Loucy (cell line): ENCODE data around the gene SSBP3.

Source experiments
- H2AFZ ChIP-seq: fragments of 200-600 bp; sonication (generic); 2 replicates; pipeline ENCODE4 v1.6.0; 2016; ENCODE audit warnings: antibody characterized with exemption, mild to moderate bottlenecking, low read length, moderate library complexity
- H3F3A ChIP-seq: fragments of 200-600 bp; 2 replicates; pipeline ENCODE4 v1.6.0; 2016; ENCODE audit warnings: antibody characterized with exemption, low read depth, mild to moderate bottlenecking
- H3K27me3 ChIP-seq: fragments of 200-600 bp; sonication (generic); 2 replicates; pipeline ENCODE4 v1.6.1; 2014; ENCODE audit warnings: low read length, mild to moderate bottlenecking; ENCODE audit not compliant: insufficient read depth, poor library complexity, severe bottlenecking
- H3K36me3 ChIP-seq: fragments of 200-600 bp; sonication (generic); 2 replicates; pipeline ENCODE4 v1.6.1; 2016; ENCODE audit warnings: low read length; ENCODE audit not compliant: insufficient read depth
- H3K4me1 ChIP-seq: fragments of 200-600 bp; sonication (generic); 2 replicates; pipeline ENCODE4 v1.5.1; 2014; ENCODE audit warnings: low read length, mild to moderate bottlenecking; ENCODE audit not compliant: insufficient read depth, poor library complexity, severe bottlenecking
- H3K4me2 ChIP-seq: fragments of 200-600 bp; sonication (generic); 2 replicates; pipeline ENCODE4 v1.6.0; 2014; ENCODE audit warnings: antibody characterized with exemption, low read length, low read depth, mild to moderate bottlenecking; ENCODE audit not compliant: poor library complexity, severe bottlenecking
- H3K4me3 ChIP-seq: fragments of 200-600 bp; sonication (generic); 2 replicates; pipeline ENCODE4 v1.5.1; 2014; ENCODE audit warnings: low read length, mild to moderate bottlenecking, mixed read lengths; ENCODE audit not compliant: poor library complexity, severe bottlenecking
- H3K79me2 ChIP-seq: fragments of 200-600 bp; sonication (generic); 2 replicates; pipeline ENCODE4 v1.6.1; 2014; ENCODE audit warnings: low read length; ENCODE audit not compliant: insufficient read depth
- H3K9ac ChIP-seq: fragments of 200-600 bp; sonication (generic); 2 replicates; pipeline ENCODE4 v1.6.0; 2014; ENCODE audit warnings: mild to moderate bottlenecking, low read depth, low read length, moderate library complexity; ENCODE audit not compliant: poor library complexity, severe bottlenecking
- H3K9me2 ChIP-seq: fragments of 200-600 bp; sonication (generic); replicated peaks from 2 replicates; pipeline ENCODE4 v1.6.1; 2016; ENCODE audit warnings: low read depth, low read length, mixed read lengths
- H3K9me3 ChIP-seq: fragments of 200-600 bp; sonication (generic); 2 replicates; pipeline ENCODE4 v1.6.1; 2014; ENCODE audit warnings: mild to moderate bottlenecking, antibody characterized with exemption, low read length, low read depth; ENCODE audit not compliant: insufficient read depth
- H4K20me1 ChIP-seq: fragments of 200-600 bp; sonication (generic); 2 replicates; pipeline ENCODE4 v1.6.0; 2014; ENCODE audit warnings: antibody characterized with exemption, low read length, mild to moderate bottlenecking; ENCODE audit not compliant: insufficient read depth, poor library complexity, severe bottlenecking
- CTCF ChIP-seq: fragments of 200-600 bp; sonication (generic); conservative IDR thresholded peaks from 2 replicates; pipeline ENCODE4 v1.5.1; 2014; ENCODE audit warnings: mild to moderate bottlenecking, antibody characterized with exemption, low read length
- EZH2phosphoT487 ChIP-seq: fragments of 200-600 bp; IDR thresholded peaks from 2 replicates; pipeline ENCODE4 v1.6.1; 2018; ENCODE audit warnings: antibody characterized with exemption, mild to moderate bottlenecking, moderate library complexity, borderline replicate concordance

Gene SSBP3

GRCh38 chr1:54410359-54410758, 4.2 kb upstream of the SSBP3 start:
- Histone ChIP-seq H3F3A (no peaks in the 10 kb centered on the region), H3K4me2 (no peak overlapping the region), H3K9ac (no peak overlapping the region), H3K79me2 (peaks cover 2% of the 10 kb centered on the region), H3K9me2 (no peaks in the 10 kb centered on the region), H2AFZ (no peak overlapping the region), H3K27me3 (no peaks in the 10 kb centered on the region), H3K36me3 (no peaks in the 10 kb centered on the region), H3K9me3 (no peaks in the 10 kb centered on the region), H3K4me3 (no peak overlapping the region), H4K20me1 (peaks cover under 1% of the 10 kb centered on the region), H3K4me1 (peaks cover 31% of the 10 kb centered on the region)
- TF ChIP-seq CTCF (no peak), EZH2phosphoT487 (no peak)

- H3K9me3 ChIP-seq, result no peaks in the 10 kb centered on the region
- H3K27me3 ChIP-seq, result no peaks in the 10 kb centered on the region
- no peak overlapping the region for H3K4me3 ChIP-seq
- TF ChIP-seq CTCF (no peak), EZH2phosphoT487 (no peak)
- no peaks in the 10 kb centered on the region for H3F3A ChIP-seq
- H3K9me2 ChIP-seq, result no peaks in the 10 kb centered on the region
- H2AFZ ChIP-seq, result peak overlapping the region; percentile 16; the same call in 1 of the 2 replicates
- peaks cover 35% of the 10 kb centered on the region for H3K4me1 ChIP-seq
- H3K4me2 ChIP-seq, result peak overlapping the region; percentile 2
- peaks cover 9% of the 10 kb centered on the region for H4K20me1 ChIP-seq
- H3K79me2 ChIP-seq, result peaks cover 11% of the 10 kb centered on the region
- no peaks in the 10 kb centered on the region for H3K36me3 ChIP-seq
- no peak overlapping the region for H3K9ac ChIP-seq
Measured at GRCh38 chr1:54409156-54410142, 3.3 kb upstream of the SSBP3 start.

- Histone ChIP-seq H3K9ac (peak overlapping the region; percentile 76), H4K20me1 (peaks cover 15% of the 10 kb centered on the region), H3K27me3 (no peaks in the 10 kb centered on the region), H3K4me1 (peaks cover 41% of the 10 kb centered on the region), H3K9me2 (no peaks in the 10 kb centered on the region), H2AFZ (peak overlapping the region; percentile 84), H3K4me3 (peak overlapping the region; percentile 82), H3K9me3 (no peaks in the 10 kb centered on the region), H3K79me2 (peaks cover 21% of the 10 kb centered on the region), H3F3A (no peaks in the 10 kb centered on the region), H3K4me2 (peak overlapping the region; percentile 97), H3K36me3 (no peaks in the 10 kb centered on the region)
- no peak for TF ChIP-seq CTCF
- TF ChIP-seq EZH2phosphoT487, result no peak
Measured at GRCh38 chr1:54408147-54409066, 2.2 kb upstream of the SSBP3 start.
